Endothelial cell of umbilical vein (primary cell): ENCODE measurements around the gene MCM5. TPM values are rescaled to one million over a fixed set of nuclear protein-coding genes. Genes with fewer than 3 reads are reported as not detected.

ENCODE experiments used
- BruUV-seq: library from RNA; stranded (reverse); fragments of 400-500 nt; replicated peaks from 2 replicates; lab custom pipeline; 2021; lab: Mats Ljungman, UMichigan
- CTCF ChIA-PET: fragments of 300-600, 350-600 bp; sonication (Branson Sonifier 250); formaldehyde crosslinking; loops from one replicate; lab custom pipeline; 2021; ENCODE audit warnings: antibody characterized with exemption, inconsistent platforms; lab: Charles Lee
- POLR2A ChIA-PET: fragments of 300-600, 350-600 bp; sonication (Branson Sonifier 250); formaldehyde crosslinking; loops from one replicate; lab custom pipeline; 2021; ENCODE audit warnings: antibody characterized with exemption, inconsistent platforms; lab: Charles Lee
- DNase-seq: peaks from one replicate; pipeline ENCODE4 v3.0.0-alpha.2; 2011; ENCODE audit warnings: low read depth, low spot score
- FAIRE-seq: peaks from 2 replicates; lab custom pipeline; 2011; peaks lifted over from hg19 to GRCh38; lab: Jason Lieb, UNC
- H2AFZ ChIP-seq: 2 replicates; pipeline ENCODE4 v1.6.0; 2012; ENCODE audit warnings: low read depth, low read length, control low read depth, inconsistent platforms
- H3K27ac ChIP-seq: 2 replicates; pipeline ENCODE4 v1.5.1; 2011; ENCODE audit warnings: low read depth, mild to moderate bottlenecking, control low read depth, low read length, moderate library complexity; ENCODE audit not compliant: insufficient read depth
- H3K27me3 ChIP-seq, 2 experiments: 2 replicates each; pipeline versions ENCODE4 v1.6.0 to v1.6.1; 2011; ENCODE audit warnings: low read length in 2 of 2, mixed read lengths in 1 of 2; ENCODE audit not compliant: control insufficient read depth in 2 of 2, insufficient read depth in 2 of 2
- H3K36me3 ChIP-seq, 2 experiments: 2 replicates in 1 of 2; 3 replicates in 1 of 2; pipeline ENCODE4 v1.5.1; 2011; ENCODE audit warnings: low read length in 2 of 2, mild to moderate bottlenecking in 1 of 2, moderate library complexity in 1 of 2; ENCODE audit not compliant: control insufficient read depth in 2 of 2, insufficient read depth in 2 of 2; ENCODE audit errors: extremely low read depth in 1 of 2
- H3K4me1 ChIP-seq: 3 replicates; pipeline ENCODE4 v1.5.1; 2011; ENCODE audit warnings: mild to moderate bottlenecking, low read length; ENCODE audit not compliant: control insufficient read depth, insufficient read depth; ENCODE audit errors: extremely low read depth
- H3K4me2 ChIP-seq: 2 replicates; pipeline ENCODE4 v1.6.1; 2011; ENCODE audit warnings: low read length, control low read depth, mixed read lengths; ENCODE audit not compliant: insufficient read depth
- H3K4me3 ChIP-seq, 3 experiments: fragments of 200-600 bp in 1 of 3; sonication (generic), shearing (Covaris generic) in 1 of 3; replicated peaks in 1 of 3; 2 replicates each; pipeline ENCODE4 v1.5.1; 2011 to 2016; ENCODE audit warnings: control low read depth in 3 of 3, low read length in 3 of 3, mild to moderate bottlenecking in 2 of 3, inconsistent platforms in 1 of 3, low read depth in 1 of 3, moderate library complexity in 1 of 3; ENCODE audit not compliant: insufficient read depth in 1 of 3
- H3K79me2 ChIP-seq: 2 replicates; pipeline ENCODE4 v1.6.0; 2012; ENCODE audit warnings: low read length, inconsistent platforms; ENCODE audit not compliant: control insufficient read depth, insufficient read depth
- H3K9ac ChIP-seq: replicated peaks from 2 replicates; pipeline ENCODE3; 2011; ENCODE audit warnings: low read length, control low read depth; ENCODE audit not compliant: insufficient read depth; ENCODE audit errors: extremely low read depth
- H3K9me1 ChIP-seq: replicated peaks from 3 replicates; pipeline ENCODE4 v1.6.0; 2011; ENCODE audit warnings: mild to moderate bottlenecking, low read length; ENCODE audit not compliant: control insufficient read depth, insufficient read depth; ENCODE audit errors: extremely low read depth
- H3K9me3 ChIP-seq: replicated peaks from 2 replicates; pipeline ENCODE4 v1.5.1; 2012; ENCODE audit warnings: low read length, inconsistent platforms; ENCODE audit not compliant: control insufficient read depth, insufficient read depth
- H4K20me1 ChIP-seq: replicated peaks from 2 replicates; pipeline ENCODE3; 2011; ENCODE audit warnings: mild to moderate bottlenecking, low read length; ENCODE audit not compliant: control insufficient read depth, insufficient read depth; ENCODE audit errors: extremely low read depth
- EZH2 ChIP-seq: IDR thresholded peaks from 2 replicates; pipeline ENCODE4 v1.6.1; 2012; ENCODE audit warnings: borderline replicate concordance, low read depth, mild to moderate bottlenecking, moderate library complexity, low read length, inconsistent platforms; ENCODE audit not compliant: severe bottlenecking
- FOS ChIP-seq: IDR thresholded peaks from 2 replicates; pipeline ENCODE4 v1.6.1; 2011; ENCODE audit warnings: mild to moderate bottlenecking, low read length, moderate library complexity, borderline replicate concordance; ENCODE audit not compliant: insufficient read depth
- GATA2 ChIP-seq: IDR thresholded peaks from 2 replicates; pipeline ENCODE4 v1.7.0; 2011; ENCODE audit warnings: low read depth, mild to moderate bottlenecking, moderate library complexity, mixed read lengths, low read length; ENCODE audit not compliant: insufficient read length, insufficient read depth
- JUN ChIP-seq: IDR thresholded peaks from 2 replicates; pipeline ENCODE4 v1.6.1; 2011; ENCODE audit warnings: borderline replicate concordance, low read depth; ENCODE audit not compliant: insufficient read length, insufficient read depth
- MYC ChIP-seq: IDR thresholded peaks from one replicate; pipeline ENCODE4 v1.6.1; 2011; ENCODE audit warnings: mild to moderate bottlenecking, low read depth, low read length
- POLR2A ChIP-seq: IDR thresholded peaks from 2 replicates; pipeline ENCODE4 v1.6.1; 2012; ENCODE audit warnings: low read depth, mild to moderate bottlenecking, control low read depth, low read length
- POLR2AphosphoS5 ChIP-seq: IDR thresholded peaks from 2 replicates; pipeline ENCODE4 v1.6.1; 2012; ENCODE audit warnings: low read depth, mild to moderate bottlenecking, control low read depth, low read length, moderate library complexity; ENCODE audit not compliant: insufficient read depth
- dilution Hi-C: fragments of 300-500 bp; cut with MboI; formaldehyde crosslinking; loops from one replicate; pipeline ENCODE4 v1.15.0; 2019; ENCODE audit warnings: low sequenced_read_pairs; ENCODE audit not compliant: extremely low pct_ligation_motif_present
- intact Hi-C: fragments of 100-400 bp; cut with micrococcal nuclease; formaldehyde crosslinking; loops from one replicate; pipeline ENCODE4 v1.10.0; 2022
- polyA plus RNA-seq, 4 experiments: library from polyadenylated mRNA; depleted of rRNA in 3 of 4; stranded (reverse) in 3 of 4; unstranded in 1 of 4; fragments of >200 nt; gene quantifications; 2 replicates each; pipeline versions ENCODE4 v1.2.1 to v1.2.3, GENCODE V29; 2011 to 2012; ENCODE audit warnings: missing spikeins in 1 of 4
- total RNA-seq: library from RNA; stranded (reverse); gene quantifications from 2 replicates; pipeline ENCODE4 v1.2.3, GENCODE V29; 2021
- TF ChIP-seq, protein P1 (sequence below): IDR thresholded peaks from 2 replicates; pipeline ENCODE4 v1.6.1; 2011; ENCODE audit not compliant: insufficient read depth, insufficient read length
- TF ChIP-seq, protein P2 (sequence below), 2 donors: IDR thresholded peaks; 1 replicate in 1 of 2; 2 replicates in 1 of 2; pipeline ENCODE4 v1.5.1; 2011; ENCODE audit warnings: low read length in 2 of 2, mild to moderate bottlenecking in 2 of 2, moderate library complexity in 2 of 2, control low read depth in 1 of 2, inconsistent platforms in 1 of 2, low read depth in 1 of 2; ENCODE audit not compliant: insufficient read depth in 1 of 2; ENCODE audit errors: extremely low read depth in 1 of 2

MCM5 gene
- total and polyA plus RNA-seq, 2 donors (not counting 3 experiments of a cell fraction or from before 2014, with no cell fraction given): 67.8 to 111 TPM

DNA sequence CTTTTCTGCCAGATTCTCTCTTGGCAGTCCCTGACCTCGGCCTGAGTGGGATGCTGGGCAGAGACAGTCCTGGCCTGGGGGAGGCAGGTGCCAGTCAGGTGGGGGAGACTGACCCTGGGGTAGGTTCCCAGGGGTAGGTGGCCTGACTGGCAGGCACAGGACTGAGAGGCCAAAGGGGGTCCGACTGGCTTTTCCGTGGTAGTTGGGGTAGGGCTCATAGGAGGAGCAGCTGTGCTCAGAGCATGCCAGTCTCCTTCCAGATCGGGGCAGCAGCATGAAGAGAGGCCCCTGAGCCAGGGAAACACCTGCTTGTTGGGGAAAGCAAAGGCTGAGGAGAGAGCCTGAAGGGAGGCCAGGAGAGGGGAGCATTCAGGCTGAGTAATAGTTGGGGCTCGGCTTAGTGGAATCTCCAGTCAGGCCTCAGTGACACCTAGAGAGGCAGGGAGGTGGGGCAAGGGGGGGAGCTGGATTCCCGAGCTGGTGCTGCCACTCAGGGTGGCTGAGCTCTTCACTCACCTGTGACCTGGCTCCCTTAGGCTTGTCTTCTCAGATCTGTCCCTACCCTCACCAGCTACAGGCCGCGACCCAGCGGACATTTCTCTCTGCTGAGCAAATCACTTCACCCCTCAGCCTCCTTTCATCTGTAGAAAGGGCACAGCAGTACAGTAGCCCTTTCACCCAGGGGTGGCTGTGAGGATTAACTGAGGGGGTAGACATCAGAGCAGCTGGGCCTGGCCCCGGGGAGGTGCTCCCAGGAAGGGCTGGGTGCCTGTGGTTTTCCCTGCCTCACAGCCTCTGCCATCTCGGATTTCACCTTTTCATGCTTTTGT, 26.2 kb downstream of the MCM5 start:
- dilution Hi-C loops: no loop called here

More for the DNA sequence above, 26.2 kb downstream of the MCM5 start:
- DNase-seq (no peak), FAIRE-seq (no peak)
- no peak overlapping the region for H3K27ac ChIP-seq
- no peak overlapping the region for H2AFZ ChIP-seq
- no TSS peak for BruUV-seq
- POLR2A ChIA-PET: no interaction called here
- intact Hi-C loops: no loop called here
- H3K36me3 ChIP-seq: peaks cover 7 to 21% of the 10 kb centered on the region in 2 experiments
- no peaks in the 10 kb centered on the region for H3K27me3 ChIP-seq
- H3K79me2 ChIP-seq: no peaks in the 10 kb centered on the region
- no peaks in the 10 kb centered on the region for H3K9me3 ChIP-seq
- H3K9ac ChIP-seq: no peak overlapping the region
- TF ChIP-seq JUN (no peak), POLR2AphosphoS5 (no peak), GATA2 (no peak), FOS (no peak), MYC (no peak), POLR2A (no peak), EZH2 (no peak)
- TF ChIP-seq, protein P1, sequence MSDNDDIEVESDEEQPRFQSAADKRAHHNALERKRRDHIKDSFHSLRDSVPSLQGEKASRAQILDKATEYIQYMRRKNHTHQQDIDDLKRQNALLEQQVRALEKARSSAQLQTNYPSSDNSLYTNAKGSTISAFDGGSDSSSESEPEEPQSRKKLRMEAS: no peak
- TF ChIP-seq, protein P2, sequence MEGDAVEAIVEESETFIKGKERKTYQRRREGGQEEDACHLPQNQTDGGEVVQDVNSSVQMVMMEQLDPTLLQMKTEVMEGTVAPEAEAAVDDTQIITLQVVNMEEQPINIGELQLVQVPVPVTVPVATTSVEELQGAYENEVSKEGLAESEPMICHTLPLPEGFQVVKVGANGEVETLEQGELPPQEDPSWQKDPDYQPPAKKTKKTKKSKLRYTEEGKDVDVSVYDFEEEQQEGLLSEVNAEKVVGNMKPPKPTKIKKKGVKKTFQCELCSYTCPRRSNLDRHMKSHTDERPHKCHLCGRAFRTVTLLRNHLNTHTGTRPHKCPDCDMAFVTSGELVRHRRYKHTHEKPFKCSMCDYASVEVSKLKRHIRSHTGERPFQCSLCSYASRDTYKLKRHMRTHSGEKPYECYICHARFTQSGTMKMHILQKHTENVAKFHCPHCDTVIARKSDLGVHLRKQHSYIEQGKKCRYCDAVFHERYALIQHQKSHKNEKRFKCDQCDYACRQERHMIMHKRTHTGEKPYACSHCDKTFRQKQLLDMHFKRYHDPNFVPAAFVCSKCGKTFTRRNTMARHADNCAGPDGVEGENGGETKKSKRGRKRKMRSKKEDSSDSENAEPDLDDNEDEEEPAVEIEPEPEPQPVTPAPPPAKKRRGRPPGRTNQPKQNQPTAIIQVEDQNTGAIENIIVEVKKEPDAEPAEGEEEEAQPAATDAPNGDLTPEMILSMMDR (IDR thresholded peaks at IDR 0.05; ENCODE audit: extremely low read depth in 1 of 2, insufficient read depth in 1 of 2, low read depth in 1 of 2, low read length in 2 of 2): no peak
- H3K4me3 ChIP-seq: no peak overlapping the region
- H3K4me2 ChIP-seq: no peak overlapping the region
- no peaks in the 10 kb centered on the region for H3K4me1 ChIP-seq
- no peaks in the 10 kb centered on the region for H4K20me1 ChIP-seq
- CTCF ChIA-PET: interaction anchor here (1.0 to 9.4 kb wide), 6 partner anchors 21 to 156 kb away, joined by 3 to 196 read pairs (median 4); no protein-coding TSS in a partner anchor
- H3K9me1 ChIP-seq: no peaks in the 10 kb centered on the region
